Activated B cell treated with CpG ODN at 0.5 μM for 24 hours (primary cell): ENCODE results near the gene DYNLT2. TPM values are rescaled to one million over a fixed set of nuclear protein-coding genes. Genes with fewer than 3 reads are reported as not detected.
A peak's percentile ranks its signal among the peaks of the same experiment; 100 is the strongest.
"Not testable (repeated sequence)": the region's sequence is repeated elsewhere in the genome, so short reads cannot be mapped to it uniquely, and the experiment has no call there.

Experiments used
- ATAC-seq: fragments of 200-7000 bp; cut with Tn5 transposase; one replicate; pipeline ENCODE4 v1.10.0; 2021; ENCODE audit warnings: low read depth, mild to moderate bottlenecking, moderate library complexity
- CTCF ChIA-PET: fragments of 350-600 bp; sonication (Branson Sonifier 250); formaldehyde crosslinking; loops from one replicate; lab custom pipeline; 2021; ENCODE audit warnings: antibody characterized with exemption; lab: Charles Lee
- POLR2A ChIA-PET: fragments of 350-600 bp; sonication (Branson Sonifier 250); formaldehyde crosslinking; loops from one replicate; lab custom pipeline; 2021; ENCODE audit warnings: antibody characterized with exemption; lab: Charles Lee
- DNase-seq: peaks from one replicate; pipeline ENCODE4 v3.0.0; 2022
- H3K27ac Mint-ChIP-seq: one replicate; pipeline ENCODE4 v1.8.0; 2020; ENCODE audit warnings: mixed read lengths
- H3K27me3 Mint-ChIP-seq: one replicate; pipeline ENCODE4 v1.8.0; 2021; ENCODE audit warnings: mixed read lengths
- H3K36me3 Mint-ChIP-seq: one replicate; pipeline ENCODE4 v1.8.0; 2021; ENCODE audit warnings: low read depth, mixed read lengths
- H3K4me1 Mint-ChIP-seq: one replicate; pipeline ENCODE4 v1.8.0; 2021; ENCODE audit warnings: mixed read lengths
- H3K4me3 Mint-ChIP-seq: one replicate; pipeline ENCODE4 v1.8.0; 2020; ENCODE audit warnings: mild to moderate bottlenecking, mixed read lengths
- H3K9me3 Mint-ChIP-seq: one replicate; pipeline ENCODE4 v1.8.0; 2020; ENCODE audit warnings: mixed read lengths
- CTCF ChIP-seq: fragments of 200-600 bp; IDR thresholded peaks from one replicate; pipeline ENCODE4 v1.8.0; 2022; ENCODE audit warnings: antibody characterized with exemption, mild to moderate bottlenecking
- intact Hi-C: fragments of 100-400 bp; cut with micrococcal nuclease; formaldehyde crosslinking; loops from one replicate; pipeline ENCODE4 v1.15.1; 2024
- total RNA-seq: library from RNA; stranded (reverse); gene quantifications from 2 replicates; pipeline ENCODE4 v1.2.3, GENCODE V29; 2022

Gene DYNLT2
- total RNA-seq, 1 donor from 2014 or later: 4.4 TPM

DNA sequence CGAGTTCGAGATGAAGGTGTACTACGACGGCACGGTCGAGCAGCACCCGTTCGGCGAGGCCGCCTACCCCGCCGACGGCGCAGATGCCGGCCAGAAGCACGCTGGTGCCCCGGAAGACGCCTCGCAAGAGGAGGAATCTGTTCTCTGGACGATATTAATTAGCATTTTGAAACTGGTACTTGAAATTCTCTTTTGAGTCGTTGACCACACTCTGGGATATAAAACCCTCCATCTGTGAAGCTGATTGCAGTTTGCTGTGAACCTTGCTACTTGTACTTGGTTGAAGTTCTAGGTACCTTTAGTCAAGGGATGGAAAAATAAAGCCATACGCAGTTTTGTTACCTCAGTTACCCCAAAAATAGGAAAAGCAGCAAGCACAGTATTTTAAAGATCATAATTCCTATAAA lies 48.5 kb downstream of the DYNLT2 start:
- H3K27me3 Mint-ChIP-seq: no peaks in the 10 kb centered on the region
- peak overlapping the region; percentile 83 for H3K27ac Mint-ChIP-seq
- H3K36me3 Mint-ChIP-seq: peaks cover 35% of the 10 kb centered on the region
- ATAC-seq: no peak
- intact Hi-C loops: loop anchor here (1.0 to 5.0 kb wide), 8 partner anchors 20 to 881 kb away; partner anchors contain the start of genes DLL1, DYNLT2, ERMARD and FAM120B
- CTCF ChIA-PET: interaction anchor here (1.7 kb wide), 1 partner anchor 20 kb away, joined by 6 read pairs; no protein-coding TSS in a partner anchor
- H3K4me3 Mint-ChIP-seq: peak overlapping the region; percentile 86
- TF ChIP-seq CTCF: no peak
- peaks cover 52% of the 10 kb centered on the region for H3K4me1 Mint-ChIP-seq
- DNase-seq: no peak
- no peaks in the 10 kb centered on the region for H3K9me3 Mint-ChIP-seq
- POLR2A ChIA-PET: interaction anchor here (0.5 to 3.9 kb wide), 8 partner anchors 16 to 850 kb away, joined by 3 to 64 read pairs (median 14); partner anchors contain the start of genes DYNLT2, ERMARD, PHF10 and PSMB1

DNA sequence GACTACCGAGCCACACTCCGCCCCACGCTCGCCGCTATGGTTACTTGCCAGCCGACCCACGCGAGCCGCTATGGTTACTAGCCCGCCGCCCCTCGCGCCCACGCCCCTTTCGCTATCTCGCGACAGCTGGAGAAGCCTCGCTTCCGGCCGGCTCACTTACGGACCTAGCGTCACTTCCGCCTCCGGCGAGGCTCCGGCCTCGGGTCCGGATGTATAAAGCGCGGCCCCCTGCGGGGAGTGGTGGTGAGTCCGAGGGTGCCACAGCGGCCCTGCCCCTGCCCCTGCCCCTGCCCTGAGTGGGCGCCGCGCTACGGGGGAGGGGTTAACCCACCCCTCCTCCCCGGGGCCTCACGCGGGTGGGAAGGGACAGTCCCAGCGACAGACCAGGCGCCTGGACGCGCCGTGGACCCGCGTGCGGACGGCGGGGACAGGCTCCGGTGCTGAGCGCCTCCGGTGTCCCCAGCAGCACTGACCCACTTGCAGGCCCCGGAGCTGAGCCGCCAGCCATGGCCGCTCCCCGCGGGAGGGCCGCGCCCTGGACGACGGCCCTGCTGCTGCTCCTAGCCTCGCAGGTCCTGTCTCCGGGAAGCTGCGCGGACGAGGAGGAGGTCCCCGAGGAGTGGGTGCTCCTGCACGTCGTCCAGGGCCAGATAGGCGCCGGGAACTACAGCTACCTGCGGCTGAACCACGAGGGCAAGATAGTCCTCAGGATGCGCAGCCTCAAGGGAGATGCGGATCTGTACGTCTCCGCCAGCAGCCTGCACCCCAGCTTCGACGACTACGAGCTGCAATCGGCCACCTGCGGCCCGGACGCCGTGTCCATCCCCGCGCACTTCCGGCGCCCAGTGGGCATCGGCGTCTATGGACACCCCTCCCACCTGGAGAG lies 49.2 kb downstream of the DYNLT2 start, which contains the start of the genes C6orf120 and WDR27:
C6orf120 (plus strand) TSS at position 173 of the 886 bp plus-strand sequence; CDS start at position 507, 334 bp downstream.
WDR27 (minus strand) TSS at position 76 of the 886 bp plus-strand sequence. CDS start 13,024 bp downstream, outside the sequence.
- ChIA-PET POLR2A (interaction anchor here (0.7 to 3.9 kb wide), 11 partner anchors 10 to 882 kb away, joined by 3 to 64 read pairs (median 6); partner anchors contain the start of genes DYNLT2, ERMARD, PDCD2 and PHF10), CTCF (interaction anchor here (1.0 to 1.7 kb wide), 3 partner anchors 16 to 47 kb away, joined by 3 to 6 read pairs (median 3); no protein-coding TSS in a partner anchor)
- H3K9me3 Mint-ChIP-seq: no peaks in the 10 kb centered on the region
- no peaks in the 10 kb centered on the region for H3K27me3 Mint-ChIP-seq
- peaks cover 51% of the 10 kb centered on the region for H3K4me1 Mint-ChIP-seq
- H3K4me3 Mint-ChIP-seq: peak within 1 kb of the TSS; percentile 92
- peaks cover 39% of the 10 kb centered on the region for H3K36me3 Mint-ChIP-seq
- peak within 1 kb of the TSS; percentile 88 for H3K27ac Mint-ChIP-seq
- no peak for TF ChIP-seq CTCF
- ATAC-seq (peak; percentile 87), DNase-seq (peak; percentile 96)
- intact Hi-C loops: loop anchor here (1.0 to 5.0 kb wide), 9 partner anchors 21 to 882 kb away; partner anchors contain the start of genes DLL1, DYNLT2, ERMARD and FAM120B

DNA sequence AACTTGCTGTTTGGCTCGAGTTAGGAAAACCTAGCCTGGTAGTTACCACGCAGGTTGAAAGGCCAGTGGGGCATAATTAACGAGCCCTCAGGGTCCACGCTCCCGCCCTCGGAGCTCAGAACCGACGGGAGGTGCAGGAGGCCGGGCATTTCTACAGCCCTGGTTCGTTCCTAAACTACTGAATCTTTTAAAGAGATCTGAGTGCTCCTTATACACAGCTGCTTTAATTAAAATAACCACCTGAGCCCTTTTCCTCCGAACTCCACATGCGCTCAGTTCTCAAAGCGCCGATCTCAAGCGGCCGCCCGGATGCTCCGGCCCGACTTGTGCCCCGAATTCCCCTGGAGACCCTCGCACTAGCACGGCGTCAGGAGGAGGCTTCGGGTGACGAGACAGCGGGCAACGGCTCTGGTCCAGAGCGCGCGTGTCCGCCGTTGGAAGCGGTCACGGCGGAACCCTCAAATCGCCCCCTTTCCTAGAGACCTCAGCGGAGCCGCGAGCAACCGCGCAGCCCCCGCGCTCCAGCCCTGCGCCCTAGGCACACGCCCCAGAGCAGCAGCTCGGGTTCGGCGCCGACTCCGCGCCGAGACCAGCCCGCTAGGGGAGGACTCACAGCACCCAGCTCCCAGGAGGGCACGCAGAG lies 49.9 kb downstream of the DYNLT2 start:
- Mint-ChIP-seq H3K36me3 (peaks cover 38% of the 10 kb centered on the region), H3K9me3 (no peaks in the 10 kb centered on the region), H3K4me1 (peaks cover 45% of the 10 kb centered on the region), H3K27ac (peak overlapping the region; percentile 88), H3K27me3 (no peaks in the 10 kb centered on the region), H3K4me3 (peak overlapping the region; percentile 92)
- intact Hi-C loops: loop anchor here (2.0 to 5.0 kb wide), 3 partner anchors 117 to 591 kb away; partner anchors contain the start of gene DLL1
- ATAC-seq (no peak), DNase-seq (no peak)
- ChIA-PET CTCF (interaction anchor here (0.8 to 1.7 kb wide), 5 partner anchors 17 to 88 kb away, joined by 3 to 6 read pairs (median 3); partner anchors contain the start of genes DYNLT2 and ERMARD), POLR2A (interaction anchor here (0.7 to 3.9 kb wide), 10 partner anchors 11 to 883 kb away, joined by 3 to 64 read pairs (median 8); partner anchors contain the start of genes DYNLT2, ERMARD, PDCD2 and PHF10)
- TF ChIP-seq CTCF: no peak

DNA sequence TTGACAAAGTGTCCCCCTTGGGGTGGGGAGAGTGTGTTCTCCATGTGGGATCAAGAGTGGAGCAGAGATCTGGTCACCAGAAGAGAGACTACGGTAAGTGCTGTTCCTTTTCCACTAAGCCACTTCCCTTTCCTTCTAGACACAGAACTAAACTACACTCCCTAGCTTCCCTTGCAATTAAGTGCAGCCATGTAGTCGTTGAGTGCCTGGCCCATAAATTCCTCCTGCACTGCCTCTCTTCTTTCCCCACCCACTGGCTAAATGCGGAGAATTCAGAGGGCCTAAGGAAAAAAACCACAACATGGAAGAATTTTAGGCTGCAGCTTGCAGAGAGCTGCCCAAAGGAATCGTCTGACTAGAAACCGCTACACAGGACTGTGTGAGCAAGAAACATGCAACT lies 51.1 kb downstream of the DYNLT2 start:
- ChIA-PET POLR2A (interaction anchor here (2.1 to 3.9 kb wide), 2 partner anchors 27 to 52 kb away, joined by 6 to 54 read pairs; partner anchors contain the start of genes DYNLT2 and ERMARD), CTCF (no interaction called here)
- ATAC-seq: no peak
- Mint-ChIP-seq H3K27ac (no peak overlapping the region), H3K4me1 (peaks cover 34% of the 10 kb centered on the region), H3K4me3 (peak overlapping the region; percentile 16), H3K27me3 (no peaks in the 10 kb centered on the region), H3K36me3 (peaks cover 36% of the 10 kb centered on the region), H3K9me3 (peaks cover 3% of the 10 kb centered on the region)
- TF ChIP-seq CTCF: no peak
- DNase-seq: no peak
- intact Hi-C loops: loop anchor here (2.0 to 5.0 kb wide), 3 partner anchors 115 to 592 kb away; partner anchors contain the start of gene DLL1

- H3K4me1 Mint-ChIP-seq, H3K27ac Mint-ChIP-seq, ATAC-seq, DNase-seq, POLR2A ChIA-PET, H3K27me3 Mint-ChIP-seq, CTCF ChIA-PET, H3K4me3 Mint-ChIP-seq, intact Hi-C loops: not testable (repeated sequence)
- peaks cover 34% of the 10 kb centered on the region for H3K36me3 Mint-ChIP-seq
- peaks cover 12% of the 10 kb centered on the region for H3K9me3 Mint-ChIP-seq
These were observed 54.3 kb downstream of the DYNLT2 start for GRCh38 chr6:169697115-169697514.
